A549 (cell line): ENCODE data around the gene SLC35B3. TPM values are rescaled to one million over a fixed set of nuclear protein-coding genes. Genes with fewer than 3 reads are reported as not detected.

Experiments used
- ATAC-seq, 2 experiments: fragments of 200-7000 bp in 1 of 2; fragments of >200 bp in 1 of 2; cut with Nextera tagmentation in 1 of 2; cut with Tn5 transposase in 1 of 2; 3 replicates each; pipeline versions ENCODE4 v1.8.0 to v1.9.1; 2018 to 2020; ENCODE audit warnings: mild to moderate bottlenecking in 1 of 2, moderate library complexity in 1 of 2
- CTCF ChIA-PET: fragments of 300-600 bp; sonication (Branson Sonifier 250); formaldehyde crosslinking; extraction: SDS; loops from one replicate; lab custom pipeline; 2021; ENCODE audit warnings: antibody characterized with exemption, inconsistent platforms; lab: Yijun Ruan, JAX
- POLR2A ChIA-PET: fragments of 350-600 bp; formaldehyde crosslinking; extraction: SDS; loops from one replicate; lab custom pipeline; 2021; ENCODE audit warnings: antibody characterized with exemption, inconsistent platforms; lab: Yijun Ruan, JAX
- DNase-seq, 2 experiments: peaks; one replicate each; pipeline versions ENCODE4 v3.0.0 to v3.0.0-alpha.2; 2011 to 2016; ENCODE audit warnings: low read depth in 1 of 2, low spot score in 1 of 2
- FAIRE-seq: peaks from 2 replicates; lab custom pipeline; 2011; peaks lifted over from hg19 to GRCh38; lab: Jason Lieb, UNC
- H3K27ac ChIP-seq, 2 experiments: fragments of >200 bp; sonication (Bioruptor Twin); formaldehyde crosslinking; 3 replicates each; pipeline ENCODE4 v1.5.1; 2016 to 2017
- H3K4me1 ChIP-seq: fragments of >200 bp; sonication (Bioruptor Twin); formaldehyde crosslinking; 3 replicates; pipeline ENCODE4 v1.6.1; 2016
- H3K4me2 ChIP-seq: fragments of >200 bp; sonication (Bioruptor Twin); formaldehyde crosslinking; 3 replicates; pipeline ENCODE4 v1.6.1; 2016
- H3K4me3 ChIP-seq: fragments of >200 bp; sonication (Bioruptor Twin); formaldehyde crosslinking; 3 replicates; pipeline ENCODE4 v1.5.1; 2016
- H3K9me3 ChIP-seq: fragments of >200 bp; sonication (Bioruptor Twin); formaldehyde crosslinking; 3 replicates; pipeline ENCODE4 v1.6.1; 2016
- CBX2 ChIP-seq: fragments of 200-600 bp; sonication (generic); IDR thresholded peaks from 2 replicates; pipeline ENCODE4 v1.6.1; 2016; ENCODE audit warnings: low read depth, mild to moderate bottlenecking, borderline replicate concordance
- CHD2 ChIP-seq: fragments of 150-350 bp; IDR thresholded peaks from 2 replicates; pipeline ENCODE4 v1.6.1; 2014; ENCODE audit warnings: low read length; ENCODE audit not compliant: partially characterized antibody
- EHMT2 ChIP-seq: fragments of 200-600 bp; sonication (generic); IDR thresholded peaks from 2 replicates; pipeline ENCODE4 v1.6.1; 2016; ENCODE audit warnings: antibody characterized with exemption, low read depth, mild to moderate bottlenecking, moderate library complexity
- EP300 ChIP-seq, 2 experiments: fragments of >200 bp; sonication (Bioruptor Twin); formaldehyde crosslinking; IDR thresholded peaks; 2 replicates in 1 of 2; 3 replicates in 1 of 2; pipeline ENCODE4 v1.6.1; 2016 to 2017
- FOSB ChIP-seq: fragments of 250-450 bp; sonication (Bioruptor Pico); IDR thresholded peaks from 2 replicates; pipeline ENCODE4 v1.5.0; 2020; ENCODE audit warnings: mild to moderate bottlenecking, moderate library complexity
- GATA3 ChIP-seq: IDR thresholded peaks from 2 replicates; pipeline ENCODE4 v1.6.1; 2012; ENCODE audit warnings: borderline replicate concordance
- JUNB ChIP-seq: fragments of >200 bp; sonication (Bioruptor Twin); formaldehyde crosslinking; IDR thresholded peaks from 2 replicates; pipeline ENCODE4 v1.6.1; 2016
- MAFK ChIP-seq: fragments of 450-650 bp; IDR thresholded peaks from 2 replicates; pipeline ENCODE4 v1.6.1; 2014; ENCODE audit not compliant: partially characterized antibody
- MAZ ChIP-seq: fragments of 150-350 bp; IDR thresholded peaks from 2 replicates; pipeline ENCODE4 v1.6.1; 2014; ENCODE audit warnings: antibody characterized with exemption, low read depth, low read length, borderline replicate concordance
- NPAS2 ChIP-seq: fragments of 250-450 bp; sonication (Bioruptor Pico); IDR thresholded peaks from 2 replicates; pipeline ENCODE4 v1.8.0; 2022; ENCODE audit warnings: mild to moderate bottlenecking, moderate library complexity, borderline replicate concordance
- POLR2AphosphoS2 ChIP-seq: conservative IDR thresholded peaks from 2 replicates; pipeline ENCODE4 v1.6.1; 2012; ENCODE audit warnings: low read length, improper control_type of control experiment, inconsistent platforms
- RAD21 ChIP-seq, 2 experiments: fragments of >200 bp in 1 of 2; sonication (Bioruptor Twin) in 1 of 2; formaldehyde crosslinking in 1 of 2; IDR thresholded peaks in 1 of 2; conservative IDR thresholded peaks in 1 of 2; 2 replicates in 1 of 2; 3 replicates in 1 of 2; pipeline ENCODE4 v1.6.1; 2012 to 2018; ENCODE audit warnings: inconsistent platforms in 1 of 2
- RARB ChIP-seq: fragments of 250-450 bp; sonication (Bioruptor Pico); IDR thresholded peaks from 2 replicates; pipeline ENCODE4 v1.8.0; 2021; ENCODE audit warnings: mild to moderate bottlenecking, moderate library complexity
- SMC3 ChIP-seq: fragments of >200 bp; sonication (Bioruptor Twin); formaldehyde crosslinking; IDR thresholded peaks from 3 replicates; pipeline ENCODE4 v1.6.1; 2018; ENCODE audit warnings: inconsistent platforms
- SREBF2 ChIP-seq: fragments of 450-650 bp; IDR thresholded peaks from 2 replicates; pipeline ENCODE4 v1.6.1; 2014; ENCODE audit warnings: mild to moderate bottlenecking, moderate library complexity
- TFCP2L1 ChIP-seq: fragments of 250-450 bp; sonication (Bioruptor Pico); IDR thresholded peaks from 2 replicates; pipeline ENCODE4 v1.5.0; 2021; ENCODE audit warnings: mild to moderate bottlenecking
- TP53 ChIP-seq: fragments of 250-450 bp; sonication (Bioruptor Pico); IDR thresholded peaks from 2 replicates; pipeline ENCODE4 v1.5.0; 2021; ENCODE audit warnings: mild to moderate bottlenecking, moderate library complexity
- ZC3H11A ChIP-seq: fragments of 450-650 bp; IDR thresholded peaks from 2 replicates; pipeline ENCODE4 v1.6.1; 2014; ENCODE audit warnings: antibody characterized with exemption, mild to moderate bottlenecking
- ZNF302 ChIP-seq: fragments of 250-450 bp; sonication (Bioruptor Pico); IDR thresholded peaks from 2 replicates; pipeline ENCODE4 v1.9.0; 2021; ENCODE audit warnings: inconsistent platforms, mild to moderate bottlenecking, moderate library complexity
- ZSCAN20 ChIP-seq: fragments of 250-450 bp; sonication (Bioruptor Pico); IDR thresholded peaks from 2 replicates; pipeline ENCODE4 v1.8.0; 2022; ENCODE audit warnings: mild to moderate bottlenecking, moderate library complexity
- WGBS: methylation state at CpG from one replicate; pipeline ENCODE4 v1.1.6; 2017; ENCODE audit errors: missing lambda C conversion rate; 5-methylcytosine and 5-hydroxymethylcytosine counted together
- polyA plus RNA-seq, 4 experiments: library from polyadenylated mRNA; depleted of rRNA in 3 of 4; stranded (reverse); fragments of >200 nt; fragmentation: RNase III in 1 of 4; extraction: RNeasy Plus Mini Kit Qiagen cat#74134 plus additional on column Dnase treatment in 1 of 4; gene quantifications; 2 replicates in 3 of 4; 3 replicates in 1 of 4; pipeline ENCODE4 v1.2.3, GENCODE V29; 2011 to 2017
- TF ChIP-seq, protein P1 (sequence below): fragments of >200 bp; sonication (Bioruptor Twin); formaldehyde crosslinking; IDR thresholded peaks from 2 replicates; pipeline ENCODE4 v1.6.1; 2016
- TF ChIP-seq, protein P2 (sequence below): fragments of 250-450 bp; sonication (Bioruptor Pico); IDR thresholded peaks from 2 replicates; pipeline ENCODE4 v1.5.0; 2020; ENCODE audit warnings: low read depth, mild to moderate bottlenecking, moderate library complexity
- TF ChIP-seq, protein P3 (sequence below): fragments of >200 bp; sonication (Bioruptor Twin); formaldehyde crosslinking; IDR thresholded peaks from 3 replicates; pipeline ENCODE4 v1.6.1; 2016
- TF ChIP-seq, protein P4 (sequence below): fragments of >200 bp; sonication (Bioruptor Twin); formaldehyde crosslinking; IDR thresholded peaks from 3 replicates; pipeline ENCODE4 v1.5.1; 2016

The SLC35B3 gene
- polyA plus RNA-seq, 2 of the 4 experiments (the other 2 are of a cell fraction), result 13.3 to 22.9 TPM

DNA sequence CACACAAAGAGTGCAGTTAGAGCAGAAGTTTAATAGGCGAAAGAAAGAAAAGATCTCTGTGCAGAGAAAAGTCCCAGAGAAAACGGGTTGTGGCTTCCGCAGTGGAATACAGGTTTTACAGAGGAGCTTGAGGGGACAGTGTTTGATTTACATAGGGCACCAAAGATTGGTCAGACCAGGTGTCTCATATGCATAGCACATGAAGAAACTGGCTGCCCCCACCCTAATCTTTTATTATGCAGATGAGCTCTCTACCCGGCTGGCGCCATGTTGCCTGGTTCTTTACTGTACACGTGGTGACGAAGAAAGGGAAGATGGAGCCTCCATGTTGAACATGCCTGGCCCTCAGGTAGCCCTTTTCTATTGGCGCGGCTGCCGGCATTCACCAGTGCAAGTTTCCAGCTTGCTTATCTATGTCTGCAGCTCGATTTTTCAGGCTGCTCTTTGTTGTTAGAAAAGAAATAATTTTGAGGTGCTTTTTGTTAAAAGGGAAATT lies 47.4 kb downstream of the SLC35B3 start:
- no peak for DNase-seq
- CTCF ChIA-PET, result no interaction called here
- no peak overlapping the region for H3K4me2 ChIP-seq
- H3K4me3 ChIP-seq, result no peak overlapping the region
- FAIRE-seq, result no peak
- no peaks in the 10 kb centered on the region for H3K4me1 ChIP-seq
- TF ChIP-seq RAD21 (conservative IDR thresholded peaks at IDR 0.05 in 1 of 2, IDR thresholded peaks at IDR 0.05 in 1 of 2) (no peak), ZC3H11A (no peak), CHD2 (no peak), NPAS2 (no peak), SMC3 (no peak), GATA3 (no peak)
- TF ChIP-seq, protein P1, sequence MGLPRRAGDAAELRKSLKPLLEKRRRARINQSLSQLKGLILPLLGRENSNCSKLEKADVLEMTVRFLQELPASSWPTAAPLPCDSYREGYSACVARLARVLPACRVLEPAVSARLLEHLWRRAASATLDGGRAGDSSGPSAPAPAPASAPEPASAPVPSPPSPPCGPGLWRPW, result no peak
- TF ChIP-seq, all 56 proteins: peak for 0
- H3K9me3 ChIP-seq, result no peaks in the 10 kb centered on the region
- POLR2A ChIA-PET, result no interaction called here
- 40% methylated on average over 8 of the region's 11 CpGs for WGBS
- no peak for ATAC-seq
- no peak overlapping the region for H3K27ac ChIP-seq

DNA sequence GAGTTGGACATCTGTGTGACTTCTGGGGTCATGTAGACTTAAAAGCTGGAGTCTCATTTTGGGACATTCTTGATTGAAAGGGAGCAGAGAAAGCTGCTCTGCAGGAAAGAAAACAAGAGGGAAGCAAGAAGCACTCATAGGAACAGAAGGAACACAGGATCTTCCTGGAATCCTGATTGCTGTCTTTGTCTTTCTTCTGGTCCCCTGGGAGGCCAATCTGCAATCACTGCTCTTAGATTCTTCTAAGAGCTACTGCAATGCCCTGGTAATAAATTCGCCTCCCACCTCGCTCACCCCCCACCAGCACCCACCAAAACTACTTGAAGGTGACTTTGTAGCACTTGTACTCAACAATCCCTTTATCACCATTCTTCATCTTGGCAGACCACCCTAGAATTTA lies 51.8 kb downstream of the SLC35B3 start:
- no peaks in the 10 kb centered on the region for H3K9me3 ChIP-seq
- no peak for DNase-seq
- ATAC-seq, result no peak
- FAIRE-seq, result no peak
- no peaks in the 10 kb centered on the region for H3K4me1 ChIP-seq
- TF ChIP-seq EHMT2 (no peak), EP300 (IDR thresholded peaks at IDR 0.05) (no peak), ZNF302 (CRISPR knock-in tag) (no peak), MAFK (no peak), TFCP2L1 (CRISPR knock-in tag) (no peak), ZSCAN20 (no peak), SREBF2 (no peak), CHD2 (no peak), RAD21 (conservative IDR thresholded peaks at IDR 0.05 in 1 of 2, IDR thresholded peaks at IDR 0.05 in 1 of 2) (no peak), MAZ (no peak), TP53 (CRISPR knock-in tag) (no peak)
- TF ChIP-seq, protein P1, result no peak
- TF ChIP-seq, all 56 proteins: peak for 0
- Histone ChIP-seq H3K4me2 (no peak overlapping the region), H3K4me3 (no peak overlapping the region), H3K27ac (no peak overlapping the region)
- CTCF ChIA-PET, result no interaction called here
- POLR2A ChIA-PET, result no interaction called here
- 4% methylated on average over 2 of the region's 2 CpGs for WGBS

DNA sequence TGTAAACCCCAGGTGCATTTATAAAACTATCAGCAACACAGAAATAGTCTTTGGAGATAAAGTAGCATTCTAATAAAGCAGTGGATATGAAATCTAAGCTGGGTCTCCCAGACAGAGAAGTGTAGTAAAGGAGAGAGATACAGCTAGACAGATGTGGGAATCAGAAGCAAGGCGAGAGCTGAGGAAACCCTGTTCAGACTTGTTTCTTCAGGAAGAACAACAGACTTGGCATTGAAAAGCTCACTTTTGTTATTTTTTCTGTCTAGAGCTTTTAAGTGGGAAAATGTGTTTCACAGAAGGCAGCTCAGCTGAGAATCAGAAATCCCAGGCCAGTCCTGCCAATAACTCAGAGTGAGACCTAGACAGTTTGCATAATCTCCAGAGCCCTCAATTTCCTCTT lies 52.9 kb downstream of the SLC35B3 start:
- no peak for DNase-seq
- no peak overlapping the region for H3K4me3 ChIP-seq
- POLR2A ChIA-PET, result no interaction called here
- WGBS, result 20% methylated on average over 1 of the region's 1 CpG
- no peak for ATAC-seq
- no peak for FAIRE-seq
- CTCF ChIA-PET, result no interaction called here
- no peaks in the 10 kb centered on the region for H3K9me3 ChIP-seq
- H3K4me1 ChIP-seq, result no peaks in the 10 kb centered on the region
- TF ChIP-seq POLR2AphosphoS2 (no peak), FOSB (CRISPR knock-in tag) (no peak)
- TF ChIP-seq, protein P2, sequence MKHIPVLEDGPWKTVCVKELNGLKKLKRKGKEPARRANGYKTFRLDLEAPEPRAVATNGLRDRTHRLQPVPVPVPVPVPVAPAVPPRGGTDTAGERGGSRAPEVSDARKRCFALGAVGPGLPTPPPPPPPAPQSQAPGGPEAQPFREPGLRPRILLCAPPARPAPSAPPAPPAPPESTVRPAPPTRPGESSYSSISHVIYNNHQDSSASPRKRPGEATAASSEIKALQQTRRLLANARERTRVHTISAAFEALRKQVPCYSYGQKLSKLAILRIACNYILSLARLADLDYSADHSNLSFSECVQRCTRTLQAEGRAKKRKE (CRISPR knock-in tag), result no peak
- TF ChIP-seq, protein P3, sequence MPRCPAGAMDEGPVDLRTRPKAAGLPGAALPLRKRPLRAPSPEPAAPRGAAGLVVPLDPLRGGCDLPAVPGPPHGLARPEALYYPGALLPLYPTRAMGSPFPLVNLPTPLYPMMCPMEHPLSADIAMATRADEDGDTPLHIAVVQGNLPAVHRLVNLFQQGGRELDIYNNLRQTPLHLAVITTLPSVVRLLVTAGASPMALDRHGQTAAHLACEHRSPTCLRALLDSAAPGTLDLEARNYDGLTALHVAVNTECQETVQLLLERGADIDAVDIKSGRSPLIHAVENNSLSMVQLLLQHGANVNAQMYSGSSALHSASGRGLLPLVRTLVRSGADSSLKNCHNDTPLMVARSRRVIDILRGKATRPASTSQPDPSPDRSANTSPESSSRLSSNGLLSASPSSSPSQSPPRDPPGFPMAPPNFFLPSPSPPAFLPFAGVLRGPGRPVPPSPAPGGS, result no peak
- no peak overlapping the region for H3K27ac ChIP-seq
- H3K4me2 ChIP-seq, result no peak overlapping the region

DNA sequence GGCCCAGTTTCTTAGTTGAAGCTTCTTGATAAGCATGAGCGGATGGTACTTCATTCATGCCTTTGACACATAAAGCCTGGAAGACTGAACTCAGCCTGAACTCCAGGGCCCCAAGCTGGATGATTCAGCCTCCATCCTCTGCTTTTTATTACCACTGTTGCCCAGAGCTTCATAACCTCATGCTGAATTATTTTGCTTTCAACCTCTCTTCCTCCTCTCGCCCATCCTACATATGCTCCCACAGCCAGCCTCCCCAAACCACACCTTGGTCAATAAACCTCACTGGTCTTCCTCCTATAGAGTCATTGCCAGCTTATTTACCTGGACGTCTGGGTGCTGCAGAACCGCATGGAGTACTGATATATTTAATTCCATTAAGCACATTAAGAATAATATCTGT lies 59.4 kb downstream of the SLC35B3 start:
- POLR2A ChIA-PET, result no interaction called here
- no peaks in the 10 kb centered on the region for H3K4me1 ChIP-seq
- ATAC-seq (no peak), DNase-seq (no peak), FAIRE-seq (no peak)
- no peak overlapping the region for H3K27ac ChIP-seq
- no peaks in the 10 kb centered on the region for H3K9me3 ChIP-seq
- CTCF ChIA-PET, result no interaction called here
- no peak overlapping the region for H3K4me3 ChIP-seq
- WGBS, result 23% methylated on average over 4 of the region's 4 CpGs
- no peak overlapping the region for H3K4me2 ChIP-seq
- TF ChIP-seq CBX2 (no peak), JUNB (no peak), EP300 (IDR thresholded peaks at IDR 0.05) (no peak), SMC3 (no peak), RARB (no peak), NPAS2 (no peak), MAZ (no peak)
- TF ChIP-seq, protein P1, result no peak
- TF ChIP-seq, protein P4, sequence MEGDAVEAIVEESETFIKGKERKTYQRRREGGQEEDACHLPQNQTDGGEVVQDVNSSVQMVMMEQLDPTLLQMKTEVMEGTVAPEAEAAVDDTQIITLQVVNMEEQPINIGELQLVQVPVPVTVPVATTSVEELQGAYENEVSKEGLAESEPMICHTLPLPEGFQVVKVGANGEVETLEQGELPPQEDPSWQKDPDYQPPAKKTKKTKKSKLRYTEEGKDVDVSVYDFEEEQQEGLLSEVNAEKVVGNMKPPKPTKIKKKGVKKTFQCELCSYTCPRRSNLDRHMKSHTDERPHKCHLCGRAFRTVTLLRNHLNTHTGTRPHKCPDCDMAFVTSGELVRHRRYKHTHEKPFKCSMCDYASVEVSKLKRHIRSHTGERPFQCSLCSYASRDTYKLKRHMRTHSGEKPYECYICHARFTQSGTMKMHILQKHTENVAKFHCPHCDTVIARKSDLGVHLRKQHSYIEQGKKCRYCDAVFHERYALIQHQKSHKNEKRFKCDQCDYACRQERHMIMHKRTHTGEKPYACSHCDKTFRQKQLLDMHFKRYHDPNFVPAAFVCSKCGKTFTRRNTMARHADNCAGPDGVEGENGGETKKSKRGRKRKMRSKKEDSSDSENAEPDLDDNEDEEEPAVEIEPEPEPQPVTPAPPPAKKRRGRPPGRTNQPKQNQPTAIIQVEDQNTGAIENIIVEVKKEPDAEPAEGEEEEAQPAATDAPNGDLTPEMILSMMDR, result no peak
